ENCODE data around the gene GAS2L3. TPM values are rescaled to one million over a fixed set of nuclear protein-coding genes. Genes with fewer than 3 reads are reported as not detected.

Gene GAS2L3
- total and polyA plus RNA-seq, 7 donors = 0.26 to 1.8 (median 0.61) TPM

GRCh38 chr12:100567945-100568344, 5.5 kb upstream of the GAS2L3 start:
- intact Hi-C loops (cut with DNase I) = no loop called here
- Histone ChIP-seq H3K27ac (no peak overlapping the region), H3K4me1 (no peaks in the 10 kb centered on the region), H3K36me3 (ENCODE audit: insufficient read depth in 1 of 2, low read depth in 1 of 2) (no peaks in the 10 kb centered on the region), H3K4me3 (no peak overlapping the region), H3K27me3 (ENCODE audit: insufficient read depth in 3 of 3, low read length in 2 of 3) (peaks cover 0 to 2% (median 0%) of the 10 kb centered on the region in 3 donors), H3K9me3 (no peaks in the 10 kb centered on the region)
- DNase-seq (no peak), ATAC-seq (no peak)
- TF ChIP-seq CTCF (IDR thresholded peaks at IDR 0.05) = no peak

DNA sequence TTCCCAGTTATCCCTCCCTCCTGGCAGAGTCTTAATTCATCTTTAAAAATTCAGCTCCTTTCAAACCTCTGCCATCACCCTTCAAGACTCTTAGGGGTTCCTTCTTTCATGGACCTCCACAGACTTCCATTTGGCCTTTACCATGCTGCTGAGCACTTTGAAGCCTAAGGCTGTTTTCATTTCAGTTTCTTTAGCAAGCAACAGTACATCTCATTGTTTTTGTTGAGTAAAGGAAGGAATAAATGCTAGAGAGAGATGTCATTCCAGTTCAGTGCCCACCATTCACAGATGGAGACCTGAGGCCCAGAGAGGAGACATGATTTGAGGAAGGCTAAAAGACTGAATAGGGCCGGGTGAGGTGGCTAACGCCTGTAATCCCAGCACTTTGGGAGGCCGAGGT, 1.3 kb upstream of the GAS2L3 start:
- no peak overlapping the region for H3K4me3 ChIP-seq
- TF ChIP-seq CTCF (IDR thresholded peaks at IDR 0.05) = no peak
- no peak for DNase-seq
- no peak for ATAC-seq
- H3K4me1 ChIP-seq = no peaks in the 10 kb centered on the region
- no peaks in the 10 kb centered on the region for H3K9me3 ChIP-seq
- 93 to 97% (median 96%) methylated on average over 3 of the region's 3 CpGs for whole genome bisulfite sequencing, 3 donors
- intact Hi-C loops (cut with DNase I) = no loop called here
- H3K36me3 ChIP-seq (ENCODE audit: insufficient read depth in 1 of 2, low read depth in 1 of 2) = no peaks in the 10 kb centered on the region
- H3K27me3 ChIP-seq (ENCODE audit: insufficient read depth in 3 of 3, low read length in 2 of 3) = peaks cover 0 to 6% (median 0%) of the 10 kb centered on the region in 3 donors
- no peak overlapping the region for H3K27ac ChIP-seq

- no peaks in the 10 kb centered on the region for H3K9me3 ChIP-seq
- no peak for DNase-seq
- peak in 2 of 4 donors; percentile 21 to 31 for ATAC-seq
- H3K4me3 ChIP-seq = peak overlapping the region; percentile 72
- intact Hi-C loops (cut with DNase I) = no loop called here
- peaks cover 0 to 6% (median 0%) of the 10 kb centered on the region in 3 donors for H3K27me3 ChIP-seq (ENCODE audit: insufficient read depth in 3 of 3, low read length in 2 of 3)
- H3K36me3 ChIP-seq (ENCODE audit: insufficient read depth in 1 of 2, low read depth in 1 of 2) = no peaks in the 10 kb centered on the region
- 6% methylated on average over 15 of the region's 15 CpGs for WGBS, 3 donors
- TF ChIP-seq CTCF (IDR thresholded peaks at IDR 0.05) = no peak
- peak overlapping the region; percentile 32 for H3K27ac ChIP-seq
- H3K4me1 ChIP-seq = no peaks in the 10 kb centered on the region
These were observed 947 bp downstream of the GAS2L3 start for GRCh38 chr12:100574187-100575074.

- Histone ChIP-seq H3K9me3 (no peaks in the 10 kb centered on the region), H3K36me3 (ENCODE audit: insufficient read depth in 1 of 2, low read depth in 1 of 2) (no peaks in the 10 kb centered on the region), H3K27me3 (ENCODE audit: insufficient read depth in 3 of 3, low read length in 2 of 3) (peaks cover 0 to 6% (median 0%) of the 10 kb centered on the region in 3 donors), H3K4me1 (no peaks in the 10 kb centered on the region), H3K27ac (no peak overlapping the region), H3K4me3 (no peak overlapping the region)
- intact Hi-C loops (cut with DNase I) = no loop called here
- DNase-seq (no peak), ATAC-seq (no peak)
- 74 to 75% (median 74%) methylated on average over 3 of the region's 3 CpGs for WGBS, 3 donors
- TF ChIP-seq CTCF (IDR thresholded peaks at IDR 0.05) = no peak
These were observed 3.0 kb downstream of the GAS2L3 start for GRCh38 chr12:100576331-100577036.

All from psoas muscle (tissue), 8 donors.